NK-92 treated with Interleukin-12 subunit alpha and Interleukin-12 subunit beta, amount 100 ng/mL, for 24 hours (cell line): ENCODE data around the gene CDH23.

Experiments used
- DNase-seq: peaks from one replicate; lab custom pipeline; 2025; lab: John Stamatoyannopoulos, UW

Gene CDH23

DNA sequence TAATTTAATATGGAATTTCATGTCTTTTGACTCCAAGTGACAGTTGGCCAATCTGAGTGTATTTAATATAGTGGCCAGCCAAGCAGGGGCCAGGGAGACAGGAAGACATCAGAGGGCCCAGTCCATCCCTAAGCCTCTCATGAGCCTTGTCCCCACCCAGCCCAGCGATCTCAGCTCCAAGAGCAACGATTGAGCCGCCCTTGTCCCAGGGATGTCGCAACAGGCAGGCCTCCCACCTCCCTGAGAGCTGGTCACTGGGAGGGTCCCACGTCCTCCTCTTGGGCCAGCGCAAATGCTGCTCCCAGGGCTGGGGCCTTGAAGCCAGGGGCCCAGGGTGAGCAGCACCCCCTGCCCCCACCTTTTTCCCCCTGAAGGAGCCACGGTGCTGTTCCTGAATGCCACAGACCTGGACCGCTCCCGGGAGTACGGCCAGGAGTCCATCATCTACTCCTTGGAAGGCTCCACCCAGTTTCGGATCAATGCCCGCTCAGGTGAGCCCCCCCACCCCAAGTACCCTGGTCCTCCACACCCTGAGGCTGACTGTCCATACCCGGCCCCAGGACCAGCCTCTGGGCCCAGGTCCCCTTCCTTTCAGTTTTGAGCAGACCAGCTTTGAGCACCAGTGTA, 293.5 kb downstream of the CDH23 start:
- no peak for DNase-seq

DNA sequence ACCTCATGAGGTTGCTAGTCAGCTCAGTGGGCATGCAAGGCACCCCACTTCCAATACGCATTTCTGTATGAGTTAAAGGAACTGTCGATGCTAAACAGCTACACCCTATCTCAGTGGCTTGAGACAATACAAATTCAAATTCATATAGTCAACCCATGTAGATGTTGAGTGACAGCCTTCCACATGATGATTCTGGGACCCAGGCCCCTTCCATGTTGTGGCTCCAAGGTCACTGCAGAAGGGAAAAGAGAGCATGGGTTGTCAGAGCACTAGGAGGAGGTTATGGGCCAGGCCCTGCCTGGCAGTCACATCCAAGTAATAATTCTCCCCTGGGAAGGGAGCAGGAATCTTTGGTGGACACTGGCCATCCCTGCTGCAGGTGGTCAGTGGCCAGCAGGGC, 294.7 kb downstream of the CDH23 start:
- no peak for DNase-seq

DNA sequence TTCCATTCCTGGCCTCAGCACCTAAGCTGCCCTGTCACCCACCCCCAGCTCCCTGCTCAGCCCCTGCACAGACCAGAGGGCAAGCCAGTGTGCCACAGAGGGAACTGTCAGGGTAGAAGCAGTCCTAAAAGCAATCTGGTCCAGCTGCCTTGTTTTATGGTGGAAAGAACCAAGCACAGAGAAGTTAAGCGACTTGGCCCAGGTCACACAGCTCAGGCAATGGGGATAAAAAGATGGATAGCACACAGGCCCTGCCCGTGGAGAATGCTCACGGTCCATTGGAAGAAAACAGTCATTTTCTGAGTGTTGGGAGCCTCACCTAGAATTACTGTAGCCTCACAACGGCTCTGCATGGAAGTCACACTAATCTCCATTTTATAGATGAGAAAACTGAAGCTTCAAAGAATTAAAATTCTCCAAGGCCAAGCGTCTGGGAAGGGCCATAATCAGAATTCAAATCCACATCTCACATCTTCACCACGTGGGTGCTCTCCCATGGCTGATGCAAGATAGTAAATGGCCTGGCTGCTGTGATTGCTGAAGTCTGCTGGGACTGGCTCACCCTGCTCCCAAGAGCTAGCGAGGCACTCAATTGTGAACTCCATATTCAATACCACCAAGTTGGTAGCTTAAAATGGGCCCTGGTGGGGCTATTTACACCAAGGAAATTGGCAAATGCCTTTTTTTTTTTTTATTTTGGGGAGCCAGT, 296.0 kb downstream of the CDH23 start:
- no peak for DNase-seq

DNA sequence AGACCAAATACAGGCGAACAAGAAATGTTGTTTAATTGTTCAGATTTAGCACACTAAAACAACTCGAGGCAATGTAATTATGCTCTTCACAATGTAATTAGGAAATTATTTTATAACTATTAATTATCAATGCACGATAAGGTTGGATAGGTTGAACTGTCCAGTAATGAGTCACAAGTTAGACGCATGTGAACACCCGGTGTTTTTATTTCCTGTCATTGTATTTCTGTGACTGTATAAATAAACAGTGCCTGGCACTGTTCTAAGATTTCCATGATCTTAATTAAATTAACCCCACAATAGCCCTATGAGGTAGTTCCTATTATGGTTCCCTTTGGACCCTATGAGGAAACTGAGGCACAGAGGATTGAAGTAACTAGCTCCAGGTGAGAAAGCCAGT, 296.7 kb downstream of the CDH23 start:
- no peak for DNase-seq

DNA sequence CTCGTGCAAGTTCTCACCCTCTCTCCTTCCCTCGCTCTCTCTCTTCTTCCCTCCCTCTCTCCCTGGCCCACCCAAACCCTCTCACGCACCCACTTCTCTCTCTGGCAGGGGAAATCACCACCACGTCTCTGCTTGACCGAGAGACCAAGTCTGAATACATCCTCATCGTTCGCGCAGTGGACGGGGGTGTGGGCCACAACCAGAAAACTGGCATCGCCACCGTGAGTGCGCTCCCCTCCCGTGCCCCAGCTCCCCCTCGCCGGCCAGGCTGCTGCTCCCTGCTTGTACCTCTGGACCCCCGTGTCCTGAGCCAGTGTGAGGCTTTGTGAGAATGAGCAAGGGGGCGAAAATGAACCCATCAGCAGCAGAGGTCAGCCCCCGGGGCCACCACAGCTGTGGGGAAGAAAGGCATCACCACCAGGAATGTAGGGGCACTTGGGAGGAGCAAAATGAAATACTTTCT, 297.4 kb downstream of the CDH23 start:
- no peak for DNase-seq

DNA sequence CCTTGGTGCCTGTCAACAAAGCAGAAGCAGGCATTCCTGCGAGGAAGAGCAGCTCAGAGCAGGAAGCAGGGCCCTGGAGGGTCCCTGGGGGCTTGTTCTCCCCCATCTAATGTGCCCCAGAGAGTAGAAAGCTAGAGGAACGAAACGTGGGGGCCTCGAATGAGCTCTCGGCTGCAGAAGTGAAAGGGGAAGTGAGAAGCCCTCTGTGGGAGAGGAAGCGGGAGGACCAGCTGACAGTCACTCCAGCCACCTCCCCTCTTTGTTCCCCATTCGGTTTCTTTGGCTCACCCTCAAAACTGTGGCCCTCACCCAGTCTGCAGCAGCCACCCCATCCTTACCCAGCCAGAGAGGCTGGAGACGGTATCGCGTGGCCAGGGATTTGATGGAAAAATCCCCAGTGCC, 297.8 kb downstream of the CDH23 start:
- no peak for DNase-seq

DNA sequence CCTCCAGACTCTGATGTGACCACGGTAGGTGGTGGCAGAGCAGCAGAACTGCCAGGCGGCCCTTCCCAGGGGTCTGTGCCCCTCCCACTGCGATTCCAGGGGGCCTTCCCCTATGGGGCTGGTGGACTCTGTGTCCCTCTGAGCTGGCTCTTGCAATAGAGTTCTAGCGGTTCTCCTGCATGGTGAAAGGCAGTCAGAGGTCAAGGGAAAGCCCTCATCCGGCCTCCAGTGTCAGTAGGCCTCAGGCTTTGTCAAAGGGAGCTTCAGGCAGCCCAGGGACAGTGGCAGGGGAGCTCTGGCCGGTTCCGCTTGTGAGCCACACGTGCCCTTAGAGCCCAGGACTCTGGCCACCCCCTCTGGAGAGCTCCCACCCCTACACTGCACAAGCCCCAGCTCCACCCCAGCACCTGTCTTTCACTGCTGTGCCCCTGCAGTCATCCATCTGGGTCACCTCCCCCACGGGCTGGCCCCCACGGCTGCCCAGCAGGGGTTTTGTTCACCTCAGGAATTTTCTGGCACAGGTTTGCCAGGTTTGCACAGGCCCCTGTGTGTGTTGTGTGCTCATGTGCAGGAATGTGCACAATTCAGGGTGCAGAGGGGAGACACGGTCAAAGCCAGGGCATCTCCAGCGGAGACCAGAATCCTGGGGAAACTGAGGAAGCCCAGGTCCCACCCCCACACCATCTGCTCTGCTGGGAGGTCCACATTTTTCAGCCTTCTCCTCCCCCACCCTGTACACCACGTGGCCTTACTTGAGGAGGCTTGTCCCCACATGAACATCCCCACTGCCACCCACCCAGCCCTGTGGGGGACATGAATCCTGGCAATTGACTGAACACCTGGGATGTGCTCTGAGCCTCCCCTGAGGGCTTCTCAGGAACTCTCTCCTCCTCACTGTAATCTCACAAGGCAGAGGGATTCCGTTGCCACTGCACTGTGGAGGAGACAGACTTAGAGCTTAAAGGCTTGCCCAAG, 299.1 kb downstream of the CDH23 start:
- no peak for DNase-seq

DNA sequence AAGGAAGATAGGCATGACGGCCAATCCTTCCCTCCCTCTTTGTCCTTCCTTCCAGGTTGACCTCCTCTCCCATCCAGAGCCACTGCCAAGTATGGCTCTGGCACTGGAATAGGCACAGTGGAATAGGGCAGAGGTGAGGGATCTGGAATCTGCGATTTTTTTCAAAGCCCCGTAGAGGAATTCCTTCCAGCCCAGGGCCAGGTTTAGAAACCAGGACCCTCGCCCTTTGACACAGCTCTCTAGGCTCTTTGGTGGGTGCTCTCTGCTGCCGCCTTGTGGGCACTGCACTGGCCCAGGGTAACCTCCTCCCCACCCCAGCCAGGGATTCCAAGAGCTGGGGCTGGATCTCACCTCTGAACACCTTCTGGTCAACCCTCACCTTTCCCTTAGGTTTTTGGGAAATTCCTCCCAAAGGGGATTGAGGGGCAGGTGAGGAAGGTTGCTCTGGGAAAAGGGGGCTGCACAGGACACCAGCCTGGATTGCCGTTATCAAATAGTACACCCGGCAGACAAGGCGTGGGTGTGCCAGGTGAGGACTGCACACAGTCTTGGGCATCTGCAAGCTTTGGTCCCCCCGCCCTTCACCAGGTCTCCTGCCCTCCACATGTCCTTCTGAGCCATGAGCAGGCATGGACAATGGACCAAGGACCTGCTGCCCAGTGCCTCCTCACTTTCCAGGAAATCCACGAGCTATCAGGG, 300.1 kb downstream of the CDH23 start:
- DNase-seq = peak; percentile 39

DNA sequence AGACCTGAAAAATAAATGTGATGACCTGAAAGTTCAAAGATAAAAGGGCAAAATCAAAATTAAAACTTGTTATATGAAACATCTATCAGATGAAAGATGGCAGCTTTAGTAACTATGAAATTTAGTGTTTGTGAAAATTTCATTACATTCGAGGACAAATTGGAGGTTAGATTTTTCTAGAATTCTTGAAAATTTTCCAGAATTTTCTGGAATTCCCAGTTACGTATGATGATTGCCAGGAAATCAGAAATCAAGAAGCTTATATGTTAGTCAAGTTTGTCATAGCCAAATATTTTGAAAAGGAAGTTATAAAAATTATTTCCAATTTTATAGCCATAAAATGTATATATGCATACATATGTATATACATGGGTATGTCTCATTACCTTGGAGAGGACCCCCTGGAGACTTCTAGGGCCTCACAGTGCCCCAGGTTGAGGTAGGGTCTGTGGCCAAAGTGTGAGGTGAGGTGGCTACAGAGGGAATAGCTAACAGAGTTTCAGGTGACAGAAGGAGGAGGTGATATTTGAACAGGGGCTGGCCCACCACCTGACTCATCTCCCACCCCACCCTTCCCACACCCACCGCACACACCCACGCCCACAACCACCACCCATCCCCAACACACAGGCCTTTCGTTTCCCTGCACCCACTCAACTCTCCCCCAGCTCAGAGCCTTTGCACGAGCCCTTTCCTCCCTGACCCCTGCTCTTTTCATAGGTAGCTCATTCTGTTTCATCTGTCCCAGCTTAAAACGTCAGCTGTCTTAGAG, 301.4 kb downstream of the CDH23 start:
- peak; percentile 77 for DNase-seq

DNA sequence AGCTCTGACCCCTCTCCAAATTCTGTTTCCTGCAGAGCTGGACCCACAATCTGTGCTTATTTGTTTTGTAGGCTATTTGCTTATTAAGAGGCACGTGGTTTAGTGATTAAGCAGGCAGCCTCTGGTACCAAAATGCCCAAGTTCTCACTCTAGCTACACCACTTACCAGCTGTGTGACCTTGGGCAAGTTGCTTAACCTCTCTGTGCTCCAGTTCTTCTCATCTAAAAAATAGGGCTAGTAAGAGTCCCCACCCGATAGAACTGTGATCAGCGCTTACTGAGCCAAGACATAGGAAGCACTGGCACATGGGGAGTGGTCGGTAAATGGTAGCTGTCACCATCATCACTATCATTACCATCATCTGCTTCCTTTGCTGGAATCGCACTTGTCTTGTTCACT, 302.0 kb downstream of the CDH23 start:
- no peak for DNase-seq

DNA sequence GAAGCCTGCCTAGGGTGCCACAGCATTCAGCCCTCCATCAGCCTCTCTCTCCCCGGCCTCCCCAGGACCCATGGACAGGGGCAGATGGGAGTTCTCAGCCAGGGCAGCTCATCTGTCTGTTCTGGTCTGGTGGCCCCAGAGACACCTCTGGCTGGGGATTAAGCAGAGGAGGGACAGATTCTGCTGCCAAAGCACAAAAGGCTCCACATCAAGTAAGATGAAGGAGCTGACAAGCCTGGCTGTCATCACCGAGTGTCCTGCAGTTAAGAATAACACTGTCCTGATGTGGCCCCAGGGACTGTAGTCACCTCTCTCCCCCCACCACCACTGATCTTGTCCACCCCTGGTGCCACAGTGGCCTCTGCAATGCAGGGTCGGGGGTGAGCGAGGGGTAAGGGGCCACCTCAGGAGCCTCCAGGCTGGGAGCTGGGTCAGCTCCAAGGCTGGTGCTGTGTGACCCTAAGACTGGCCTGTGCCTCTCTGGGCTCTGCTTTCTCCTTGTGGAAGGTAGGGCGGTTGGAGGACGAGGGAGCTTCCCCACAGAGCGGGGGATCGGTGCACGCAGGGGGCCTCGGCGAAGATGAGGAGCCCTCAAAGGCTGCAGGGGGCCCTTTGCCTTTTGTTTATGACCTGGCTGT, 304.1 kb downstream of the CDH23 start:
- DNase-seq = no peak

DNA sequence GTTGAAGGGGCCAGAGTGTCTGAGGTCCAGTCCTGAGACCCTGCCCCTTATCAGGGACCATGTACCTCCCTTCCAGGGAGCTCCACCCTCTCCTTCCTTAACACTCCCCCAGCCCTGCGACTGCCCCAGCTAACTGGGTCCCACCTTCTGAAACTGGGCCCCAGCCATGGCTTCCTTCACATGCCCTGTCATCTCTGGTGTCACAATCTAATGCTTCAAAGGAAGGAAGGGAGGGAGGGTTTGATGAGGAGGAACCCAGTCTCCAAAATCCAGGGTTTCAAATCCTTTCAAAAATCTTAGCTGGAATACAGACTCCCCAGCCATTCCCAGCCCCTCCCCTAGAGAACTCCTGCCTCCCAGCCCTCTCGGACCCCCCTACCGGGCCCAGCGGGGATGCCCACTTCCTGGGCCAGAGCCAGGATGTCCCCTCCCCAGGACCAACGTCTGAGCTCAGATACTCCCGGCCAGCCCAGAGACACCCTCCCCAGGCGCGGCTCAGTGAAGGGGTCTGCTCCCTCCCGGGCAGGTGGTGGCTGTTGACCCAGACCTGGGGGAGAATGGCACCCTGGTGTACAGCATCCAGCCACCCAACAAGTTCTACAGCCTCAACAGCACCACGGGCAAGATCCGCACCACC, 304.9 kb downstream of the CDH23 start:
- DNase-seq = no peak

DNA sequence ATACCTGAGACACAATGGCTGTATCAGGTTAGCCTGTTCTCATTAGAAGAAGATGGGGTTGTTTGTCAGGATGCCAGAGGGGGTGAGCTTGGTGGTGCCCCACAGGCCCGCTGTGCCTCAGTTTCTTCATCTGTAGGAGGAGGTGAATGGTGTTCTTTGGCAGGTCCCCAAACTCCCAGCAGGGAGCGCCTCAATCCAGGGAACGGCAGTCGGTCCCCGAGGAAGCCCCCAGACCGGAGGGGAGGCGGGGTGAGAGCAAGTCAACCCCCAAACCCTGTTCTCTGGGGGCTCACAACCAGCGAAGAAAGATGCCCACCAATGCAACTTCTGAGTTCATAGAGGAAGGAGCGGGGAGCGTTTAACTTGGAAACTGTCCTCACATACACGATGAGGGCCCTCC, 306.9 kb downstream of the CDH23 start:
- DNase-seq = no peak

DNA sequence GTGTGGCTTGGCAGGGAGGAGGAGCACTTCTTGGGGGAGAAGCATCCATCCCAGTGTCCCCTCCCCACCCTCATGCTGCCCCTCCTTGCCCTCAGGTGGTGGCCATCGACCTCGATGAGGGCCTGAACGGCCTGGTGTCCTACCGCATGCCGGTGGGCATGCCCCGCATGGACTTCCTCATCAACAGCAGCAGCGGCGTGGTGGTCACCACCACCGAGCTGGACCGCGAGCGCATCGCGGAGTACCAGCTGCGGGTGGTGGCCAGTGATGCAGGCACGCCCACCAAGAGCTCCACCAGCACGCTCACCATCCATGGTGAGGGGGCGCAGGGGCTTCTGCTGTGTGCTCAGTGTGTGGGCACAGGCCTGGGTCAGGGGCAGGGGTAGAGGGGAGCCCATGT, 308.1 kb downstream of the CDH23 start:
- no peak for DNase-seq

DNA sequence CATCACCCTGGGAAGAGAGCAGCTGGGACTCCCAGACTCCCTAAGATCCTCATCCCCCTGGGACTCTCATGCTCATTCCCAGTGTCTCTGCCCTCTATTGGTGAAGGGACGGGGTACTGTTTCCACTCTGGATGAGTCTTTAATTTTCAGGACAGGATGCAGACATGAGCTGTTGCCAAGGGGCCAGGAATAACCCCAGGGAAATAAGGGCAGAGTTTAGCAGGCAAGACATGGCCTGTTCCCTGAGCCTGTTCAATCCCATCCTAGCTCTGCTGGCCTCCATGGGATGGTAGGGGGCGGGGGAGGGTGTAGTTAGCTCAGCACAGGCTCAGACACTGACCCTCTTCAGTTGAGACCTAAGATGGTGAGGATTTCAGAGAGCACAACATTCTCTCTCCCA, 308.9 kb downstream of the CDH23 start:
- DNase-seq = no peak

DNA sequence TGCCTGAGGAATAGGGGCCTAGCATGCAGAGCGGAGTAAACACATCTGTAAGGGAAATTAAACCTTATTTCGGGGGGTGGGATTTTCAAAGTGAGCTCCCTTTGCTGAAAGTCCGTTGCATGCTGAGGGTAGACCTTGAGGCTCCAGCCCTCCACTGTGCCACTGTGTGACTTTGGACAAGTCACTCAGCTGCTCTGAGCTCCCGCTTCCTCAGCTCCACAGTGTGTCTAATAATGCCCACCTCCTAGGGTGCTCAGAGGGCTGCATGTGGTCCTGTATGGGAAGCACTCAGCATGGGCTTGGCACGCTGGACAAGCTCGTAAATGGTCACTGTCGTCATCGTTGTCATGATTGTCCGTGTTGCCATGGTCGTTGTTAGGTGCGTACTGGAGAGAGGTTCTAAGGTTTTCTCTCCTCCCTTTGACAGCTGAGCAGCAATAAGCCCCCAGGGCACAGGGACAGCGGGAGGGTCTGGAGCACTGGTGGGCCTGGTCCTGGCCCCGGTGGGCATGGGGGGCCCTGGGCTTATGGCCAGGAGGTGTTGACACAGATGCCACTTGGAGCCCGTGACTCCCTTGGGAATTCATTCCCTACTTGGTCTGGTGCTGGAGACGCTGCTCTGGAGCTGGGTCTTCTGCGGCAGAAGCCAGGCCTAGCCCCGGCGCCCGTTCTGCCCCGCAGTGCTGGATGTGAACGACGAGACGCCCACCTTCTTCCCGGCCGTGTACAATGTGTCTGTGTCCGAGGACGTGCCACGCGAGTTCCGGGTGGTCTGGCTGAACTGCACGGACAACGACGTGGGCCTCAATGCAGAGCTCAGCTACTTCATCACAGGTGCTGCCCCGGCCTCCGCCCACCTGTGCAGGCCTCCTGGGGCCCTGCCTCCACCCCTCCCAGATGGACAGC, 309.7 kb downstream of the CDH23 start:
- DNase-seq = no peak

DNA sequence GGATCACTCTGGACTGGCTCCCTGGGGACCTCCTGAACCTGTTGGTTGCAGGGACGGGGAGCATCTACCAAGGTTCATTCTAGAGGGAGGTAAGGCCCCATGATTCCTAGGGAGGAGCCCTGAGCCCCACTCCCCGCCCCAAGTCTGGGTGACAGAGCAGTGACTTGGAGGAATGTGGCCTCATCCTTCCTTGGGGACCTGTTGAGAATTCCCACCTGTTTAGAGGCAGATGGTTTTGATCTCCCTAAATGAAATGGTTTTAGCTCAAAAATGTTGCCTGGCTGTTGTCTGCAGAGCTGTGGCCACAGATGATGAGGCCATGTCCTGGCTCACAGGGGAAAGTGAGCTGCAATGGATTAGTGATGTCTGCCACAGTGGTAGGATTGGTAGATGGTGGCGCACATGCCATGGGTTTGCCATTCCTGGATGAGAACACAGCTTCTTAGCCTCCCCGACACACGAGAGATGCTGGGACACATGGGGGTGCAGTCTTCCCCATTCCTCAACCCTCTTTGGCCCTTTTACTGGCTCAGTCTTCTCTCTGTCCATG, 310.6 kb downstream of the CDH23 start:
- no peak for DNase-seq

DNA sequence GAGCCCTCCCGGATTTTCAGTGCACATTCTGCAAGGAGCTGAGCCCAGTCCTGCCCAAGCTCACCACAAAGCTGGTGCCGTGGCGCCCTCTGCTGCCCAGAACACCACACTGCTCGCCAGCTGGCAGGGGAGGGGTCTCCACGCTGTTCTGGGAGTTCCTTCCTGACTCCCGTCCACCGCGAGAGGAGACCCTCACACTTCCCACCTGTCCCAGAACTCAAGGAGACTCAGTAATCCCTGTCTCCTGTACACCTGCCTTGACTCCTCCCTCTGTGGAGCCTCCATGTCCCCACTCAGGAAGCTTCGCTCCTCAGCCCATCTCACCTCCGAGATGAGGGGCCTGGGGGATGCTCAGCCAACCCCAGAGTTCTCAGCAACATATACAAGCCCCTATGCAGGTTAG, 311.6 kb downstream of the CDH23 start:
- peak; percentile 25 for DNase-seq
